IPS-11a (cell line): Measurements from ENCODE around the gene SCT.

Experiments used
- H3K4me3 ChIP-seq: one replicate; pipeline ENCODE4 v1.5.1; 2013; ENCODE audit warnings: low read depth, low read length, control low read depth

Gene SCT

DNA sequence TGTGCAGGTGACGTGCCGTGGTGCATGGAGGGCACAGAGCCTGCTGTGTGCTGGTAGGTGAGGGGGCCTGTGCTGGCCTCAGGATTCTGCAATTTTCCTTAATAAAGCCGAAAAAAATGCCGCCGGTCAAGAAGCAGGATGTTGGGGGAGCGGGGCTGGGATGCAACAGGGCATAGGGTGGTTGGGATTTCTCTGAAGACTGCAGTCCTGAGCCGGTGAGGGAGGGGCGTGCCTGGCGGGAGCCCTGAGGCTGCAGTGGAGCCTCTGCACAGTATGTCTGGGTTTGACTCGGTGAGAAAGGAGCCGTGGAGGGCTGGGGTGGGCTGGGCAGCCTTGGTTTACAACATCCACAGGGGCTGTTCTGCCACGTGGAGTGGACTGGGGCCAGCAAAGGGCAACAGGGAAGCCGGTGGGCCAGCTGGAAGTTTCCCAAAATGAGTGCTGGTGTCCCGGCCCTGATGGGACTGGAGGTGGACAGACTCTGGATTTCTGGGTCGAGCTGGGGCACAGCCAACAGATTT lies 3.6 kb downstream of the SCT start:
- no peak overlapping the region for H3K4me3 ChIP-seq

DNA sequence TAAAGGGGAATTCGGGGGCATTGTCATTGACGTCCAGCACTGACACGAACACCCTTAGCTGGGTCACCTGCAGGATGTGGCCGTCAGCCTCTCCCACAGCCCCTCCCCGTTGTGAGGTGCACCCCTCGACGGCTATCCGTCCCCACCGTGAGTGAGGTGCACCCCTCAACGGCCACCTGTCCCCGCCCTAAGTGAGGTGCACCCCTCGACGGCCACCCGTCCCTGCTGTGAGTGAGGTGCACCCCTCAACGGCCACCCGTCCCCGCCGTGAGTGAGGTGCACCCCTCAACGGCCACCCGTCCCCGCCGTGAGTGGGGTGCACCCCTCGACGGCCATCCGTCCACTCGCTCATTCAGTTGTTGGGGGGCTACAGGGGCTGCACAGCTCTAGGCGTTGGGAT lies 5.1 kb downstream of the SCT start:
- H3K4me3 ChIP-seq: no peak overlapping the region

DNA sequence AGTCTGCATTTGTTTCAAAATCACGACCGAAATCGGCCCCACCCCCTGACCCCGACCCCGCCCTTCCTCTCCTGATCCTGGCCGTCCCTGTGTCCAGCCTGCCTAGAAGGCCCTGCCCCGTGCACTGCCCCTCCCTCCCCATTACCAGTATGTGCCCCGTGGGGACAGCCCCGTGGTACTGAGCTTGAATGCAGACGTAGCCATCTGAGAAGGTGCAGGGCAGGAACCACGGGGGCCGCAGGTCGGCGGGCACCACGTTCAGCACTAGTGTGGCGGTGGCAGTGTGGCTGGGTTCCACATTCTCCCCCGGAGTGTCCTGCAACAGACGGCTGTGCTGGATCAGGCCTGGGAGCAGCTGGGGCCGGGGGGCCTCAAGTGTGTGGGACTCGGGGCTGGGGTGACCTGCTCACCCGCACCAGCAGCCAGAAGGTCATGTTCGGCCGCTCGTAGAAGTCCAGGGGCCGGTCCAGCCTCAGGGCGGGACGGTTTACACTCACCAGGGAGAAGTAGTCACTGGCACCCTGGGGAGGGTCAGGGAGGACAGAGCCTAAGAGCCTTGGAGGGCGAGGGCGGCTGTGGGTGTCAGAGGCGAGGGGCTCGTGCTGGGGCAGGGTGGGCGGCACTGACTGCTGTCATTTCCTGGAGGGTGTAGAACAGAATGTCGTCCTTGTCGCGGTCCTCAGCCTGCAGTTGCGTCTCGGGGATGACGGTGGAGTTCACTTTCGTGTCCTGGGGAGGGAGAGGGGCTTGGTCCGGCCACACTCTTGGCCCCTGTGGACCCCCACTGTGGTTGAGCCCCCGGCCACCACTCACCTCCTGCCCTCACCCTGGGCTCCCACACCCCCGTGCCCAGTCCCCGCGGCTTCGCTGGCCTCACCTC lies 5.8 kb downstream of the SCT start:
- no peak overlapping the region for H3K4me3 ChIP-seq

DNA sequence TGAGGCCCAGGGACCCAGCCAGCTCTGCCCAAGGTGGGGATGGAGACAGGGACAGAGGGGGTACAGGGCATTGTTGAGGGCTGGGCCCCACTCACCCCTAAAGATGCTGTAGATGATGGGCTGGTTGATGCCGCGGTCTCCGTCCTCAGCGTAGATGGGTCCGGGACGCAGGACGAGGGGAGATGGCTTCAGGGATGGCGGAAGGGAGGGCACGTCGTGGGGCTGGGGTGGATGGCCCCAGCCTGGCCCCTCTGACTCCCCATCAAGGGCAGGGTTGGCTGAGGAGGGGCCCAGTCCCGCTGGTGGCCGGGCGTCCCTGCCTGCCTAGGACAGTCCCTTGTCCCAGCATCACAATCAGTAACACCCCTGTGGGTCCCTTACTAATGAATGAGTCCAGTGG lies 6.8 kb downstream of the SCT start:
- no peak overlapping the region for H3K4me3 ChIP-seq

DNA sequence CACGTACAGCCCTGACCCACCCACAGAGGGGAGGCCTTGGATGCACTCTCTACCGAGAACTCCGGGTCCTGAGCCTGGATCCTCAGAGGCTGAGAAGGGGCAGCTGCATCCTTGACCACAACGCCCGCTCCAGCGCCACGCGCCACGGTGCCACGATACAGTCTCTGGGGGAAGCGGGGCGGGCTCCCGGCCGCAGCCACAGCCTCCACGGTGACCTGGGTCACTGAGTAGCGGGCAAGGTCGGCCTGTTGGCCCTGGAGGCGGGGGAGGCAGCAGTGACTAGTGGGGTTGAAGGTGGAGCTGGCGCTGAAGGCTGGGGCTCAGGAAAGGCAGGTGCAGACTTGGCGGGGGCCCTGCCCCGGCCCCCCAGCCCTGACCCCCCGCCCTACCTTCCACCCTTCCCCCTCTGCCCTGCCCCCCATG lies 7.3 kb downstream of the SCT start:
- no peak overlapping the region for H3K4me3 ChIP-seq

DNA sequence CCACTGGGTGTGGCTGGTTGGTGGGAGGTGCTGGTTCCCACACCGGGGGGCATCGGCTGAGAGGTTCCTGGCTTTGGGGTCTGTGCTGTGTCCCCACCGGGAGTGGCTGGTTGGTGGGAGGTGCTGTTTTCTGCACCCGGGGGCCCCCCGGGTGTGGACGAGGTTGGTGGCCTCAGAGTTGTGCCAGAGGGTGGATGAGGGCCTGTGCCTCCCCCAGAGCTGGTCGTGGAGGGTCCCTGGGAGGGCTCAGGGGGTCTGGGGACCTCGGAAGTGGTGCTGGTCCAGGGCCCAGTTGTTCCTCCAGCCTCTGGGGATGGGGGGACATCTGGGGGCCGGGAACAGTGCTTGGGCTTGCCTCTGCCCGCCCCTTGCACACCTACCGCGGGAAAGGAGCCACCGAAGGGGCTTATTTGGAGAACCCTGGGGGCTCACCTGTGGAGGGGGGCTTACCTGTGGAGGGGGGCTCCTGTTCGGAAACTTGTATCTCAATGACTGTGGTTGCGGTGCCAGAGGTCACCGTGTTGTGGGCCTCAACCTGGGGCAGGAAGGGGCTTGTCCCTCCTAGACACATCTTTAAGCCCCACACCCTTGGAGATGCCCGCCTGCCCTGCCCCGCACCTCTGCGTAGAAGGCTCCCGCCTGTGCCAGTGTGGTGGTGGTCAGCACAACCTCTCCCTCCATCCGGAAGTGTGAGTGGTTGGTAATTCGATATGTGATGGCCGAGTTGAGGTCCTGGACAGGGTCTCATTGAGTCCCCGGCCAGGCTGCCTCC lies 7.9 kb downstream of the SCT start:
- H3K4me3 ChIP-seq: no peak overlapping the region

DNA sequence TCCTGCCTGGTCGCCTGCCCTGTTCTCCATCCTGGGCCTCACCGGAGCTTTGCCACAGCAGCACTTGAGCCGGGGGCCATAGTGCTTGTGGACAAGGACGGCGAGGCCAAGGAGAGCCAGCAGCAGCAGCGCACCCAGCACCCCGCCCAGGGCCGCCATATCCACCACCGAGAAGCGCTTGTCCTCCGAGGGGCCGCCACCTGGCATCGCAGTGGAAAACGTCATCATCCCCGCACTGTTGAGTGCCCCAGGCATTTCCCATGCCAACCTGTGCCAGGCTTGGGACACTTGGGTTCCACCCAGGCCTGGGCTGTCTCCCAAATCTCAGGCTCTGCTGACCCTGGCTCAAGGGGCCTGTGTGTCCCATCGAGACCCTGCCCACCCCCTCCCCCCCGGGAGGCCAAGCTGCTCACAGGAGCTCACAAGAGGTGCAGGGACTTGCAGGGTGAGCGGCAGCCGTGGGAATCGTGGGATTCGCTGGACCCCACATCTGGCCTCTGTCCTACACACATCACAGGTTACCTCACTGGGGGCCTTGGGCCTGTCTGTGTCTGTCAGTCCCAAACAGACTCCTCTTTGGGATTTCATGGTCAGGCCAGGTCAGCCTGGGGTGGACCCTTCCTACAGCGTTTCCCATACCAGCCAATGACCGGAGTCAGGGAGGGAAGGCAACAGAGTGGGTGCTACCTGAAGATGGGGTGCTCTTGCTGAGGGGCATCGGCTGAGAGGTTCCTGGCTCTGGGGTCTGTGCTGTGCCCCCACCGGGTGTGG lies 8.9 kb downstream of the SCT start:
- no peak overlapping the region for H3K4me3 ChIP-seq

DNA sequence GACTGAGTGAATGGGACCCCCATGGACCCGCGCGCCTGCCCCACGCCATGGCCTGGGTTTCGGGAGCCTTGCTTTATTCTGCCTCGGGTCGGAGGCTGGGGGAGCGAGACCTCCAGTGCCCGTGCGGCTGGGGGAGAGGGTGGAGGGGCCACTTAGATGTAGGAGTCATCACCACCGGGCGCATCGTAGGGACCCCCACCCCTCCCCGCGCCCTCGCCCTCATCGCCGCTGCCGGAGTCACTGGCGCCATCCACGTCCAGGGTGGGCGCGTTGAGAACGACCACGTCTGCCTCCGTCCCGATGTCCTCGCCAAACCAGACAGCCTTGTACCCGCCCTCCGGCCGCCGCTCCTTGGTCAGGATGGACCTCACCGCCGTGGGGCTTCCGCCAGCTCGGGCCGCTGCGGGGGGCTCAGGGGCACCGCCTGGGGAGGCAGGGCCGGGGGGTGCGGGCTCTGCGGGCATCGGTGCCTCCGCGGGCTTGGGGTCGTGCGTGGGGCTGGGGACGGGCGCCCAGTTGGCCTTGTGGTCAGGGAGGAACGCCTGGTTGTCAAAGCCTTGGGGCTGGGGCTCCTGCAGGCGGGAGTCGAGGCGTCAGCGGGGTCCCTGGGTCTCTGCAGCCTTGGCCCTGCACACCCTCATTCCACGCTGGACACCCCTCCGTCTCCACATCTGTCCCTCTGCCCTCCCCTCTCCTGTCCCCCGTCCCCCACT lies 9.6 kb downstream of the SCT start:
- H3K4me3 ChIP-seq: no peak overlapping the region

DNA sequence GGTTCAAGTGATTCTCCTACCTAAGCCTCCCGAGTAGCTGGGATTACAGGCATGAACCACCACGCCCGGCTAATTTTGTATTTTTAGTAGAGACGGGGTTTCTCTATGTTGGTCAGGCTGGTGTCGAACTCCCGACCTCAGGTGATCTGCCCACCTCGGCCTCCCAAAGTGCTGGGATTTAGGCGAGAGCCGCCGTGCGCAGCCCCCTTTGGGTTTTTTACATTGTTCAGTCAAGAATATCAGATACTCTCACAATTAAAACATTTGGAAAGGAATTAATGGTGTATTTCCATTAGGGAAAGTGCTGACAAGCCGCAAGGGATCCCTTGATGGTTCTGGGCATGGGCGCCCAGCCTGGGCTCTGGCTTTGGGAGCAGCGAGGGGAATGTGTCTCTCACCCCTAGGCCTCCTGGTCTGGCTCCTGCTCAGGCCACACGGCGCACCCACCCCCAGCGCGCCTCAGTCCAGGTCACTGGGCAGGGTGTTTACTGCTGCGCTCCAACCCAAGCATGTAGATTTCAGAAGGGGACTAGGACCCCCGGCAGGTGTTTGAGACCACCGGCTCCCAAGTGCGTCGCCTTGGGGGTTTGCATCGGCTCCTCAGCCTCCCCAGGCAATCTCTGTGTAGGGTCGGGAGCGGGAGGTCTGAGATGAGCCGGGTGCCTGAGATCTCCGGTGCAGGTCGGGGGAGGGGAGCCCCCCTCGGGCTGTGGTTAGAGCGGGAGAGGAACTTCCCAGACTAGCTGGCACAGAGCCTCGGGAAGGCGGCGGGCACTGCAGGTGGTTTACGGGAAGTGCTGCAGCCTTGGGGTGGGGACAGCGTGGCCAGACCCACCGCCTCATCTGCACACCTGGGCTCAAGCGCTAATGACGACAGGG lies 10.4 kb downstream of the SCT start:
- H3K4me3 ChIP-seq: no peak overlapping the region

DNA sequence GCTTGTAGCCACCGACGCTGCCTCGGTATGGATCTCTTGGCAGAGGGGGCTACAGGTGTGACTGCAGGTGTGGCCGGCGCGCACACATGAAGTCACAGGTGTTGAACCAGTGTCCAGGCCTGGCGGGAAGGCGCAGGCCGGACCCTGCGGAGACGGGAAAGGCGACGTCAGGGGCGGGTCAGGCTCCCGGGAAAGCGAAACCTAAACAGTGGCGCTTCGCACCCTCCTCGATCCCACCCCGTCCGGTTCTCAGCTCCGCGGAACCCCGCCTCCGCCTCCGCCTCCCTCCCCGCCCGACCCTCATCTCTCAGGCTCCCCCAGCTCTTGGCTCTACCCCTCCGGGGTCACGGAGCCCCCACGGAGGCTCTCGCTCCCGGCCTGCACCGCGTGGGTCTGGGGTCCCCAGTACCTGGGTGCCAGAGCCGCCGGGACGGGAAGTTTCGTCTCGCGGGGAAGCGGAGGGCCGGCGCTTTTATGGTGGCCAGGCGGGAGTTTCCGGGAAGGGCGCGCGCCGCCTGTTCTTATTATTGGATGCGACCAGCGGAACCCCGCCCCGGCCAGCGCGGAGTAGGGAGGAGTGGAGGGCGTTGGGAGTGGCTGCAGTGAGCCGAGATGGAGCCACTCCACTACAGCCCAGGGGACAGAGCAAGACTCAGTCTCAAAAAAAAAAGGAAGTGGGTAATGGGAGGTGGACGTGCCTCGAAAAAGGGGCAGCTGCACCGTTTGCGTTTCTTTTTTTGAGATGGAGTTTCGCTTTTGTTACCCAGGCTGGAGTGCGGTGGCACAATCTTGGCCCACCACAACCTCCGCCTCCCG lies 11.3 kb downstream of the SCT start, which contains the start of gene IRF7:
TSS of gene IRF7 (minus strand) at position 447 of the 816 bp plus-strand sequence. CDS start 586 bp downstream, outside the sequence.
- peak within 1 kb of the TSS; percentile 61 for H3K4me3 ChIP-seq

DNA sequence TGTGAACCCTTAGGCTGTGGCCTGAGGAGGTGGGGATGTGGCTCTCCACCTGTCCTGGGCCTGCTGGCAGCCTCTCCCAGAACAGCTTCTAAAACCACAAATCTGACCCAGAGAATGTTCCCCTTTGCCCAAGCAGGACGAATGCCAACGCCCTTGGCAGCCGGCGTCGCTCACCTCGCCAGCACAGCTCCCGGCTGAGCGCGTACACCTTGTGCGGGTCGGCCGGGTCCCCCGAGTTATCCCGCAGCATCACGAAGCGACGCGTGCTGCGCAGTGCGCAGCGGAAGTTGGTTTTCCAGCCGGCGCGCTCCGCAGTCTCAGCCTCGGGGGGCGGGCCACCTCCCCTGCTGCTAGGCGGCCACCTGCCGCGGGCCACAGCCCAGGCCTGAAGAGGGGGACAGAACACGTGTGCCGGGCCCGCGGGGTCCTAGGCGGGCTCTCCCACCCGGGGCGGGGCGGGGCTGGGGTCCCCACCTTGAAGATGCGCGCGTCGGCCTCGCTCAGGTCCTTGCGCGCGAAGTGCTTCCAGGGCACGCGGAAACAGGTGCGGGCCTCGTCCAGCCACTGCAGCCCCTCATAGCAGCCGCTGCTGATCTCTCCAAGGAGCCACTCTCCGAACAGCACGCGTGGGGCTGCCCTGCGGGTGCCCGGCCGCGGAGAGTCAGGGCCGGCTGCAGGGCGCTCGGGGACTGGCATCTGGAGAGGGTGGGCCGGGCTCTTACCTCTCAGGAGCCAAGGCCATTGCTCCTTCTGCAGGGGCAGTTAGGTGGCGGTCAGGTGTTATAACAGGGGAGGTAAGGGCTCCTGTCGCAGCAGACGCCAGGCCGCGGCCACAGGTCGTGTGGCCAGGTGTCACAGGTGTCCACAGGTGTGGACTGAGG lies 12.1 kb downstream of the SCT start:
- H3K4me3 ChIP-seq: peak overlapping the region; percentile 61

DNA sequence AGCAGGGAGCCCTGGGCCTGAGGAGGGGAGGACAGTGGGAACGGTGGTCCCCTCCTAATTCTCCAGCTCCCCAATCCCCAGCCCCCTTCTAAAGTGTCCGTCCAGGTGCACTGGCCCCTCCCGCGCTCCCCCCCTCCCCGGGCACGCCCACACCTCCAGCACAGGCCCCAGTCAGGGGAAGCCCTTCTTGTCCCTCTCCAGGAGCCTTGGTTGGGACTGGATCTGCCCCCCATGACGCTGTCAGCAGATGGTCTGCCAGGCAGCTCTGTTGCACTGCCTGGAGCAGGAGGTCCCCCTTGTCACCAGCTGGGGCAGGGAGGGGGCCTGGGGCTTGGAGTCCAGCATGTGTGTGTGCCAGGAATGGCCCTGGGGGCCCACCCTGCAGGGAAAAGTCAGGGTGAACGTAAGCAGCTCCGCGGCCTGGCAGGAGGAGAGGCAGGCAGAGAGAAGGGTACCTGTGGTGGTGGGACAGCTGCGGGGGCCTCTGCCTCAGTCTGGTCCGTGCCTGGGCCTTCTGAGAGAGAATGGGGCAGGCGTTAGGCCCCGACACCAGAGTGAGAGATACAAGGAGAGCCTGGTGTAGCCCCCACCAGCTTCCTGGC lies 12.9 kb downstream of the SCT start:
- no peak overlapping the region for H3K4me3 ChIP-seq

DNA sequence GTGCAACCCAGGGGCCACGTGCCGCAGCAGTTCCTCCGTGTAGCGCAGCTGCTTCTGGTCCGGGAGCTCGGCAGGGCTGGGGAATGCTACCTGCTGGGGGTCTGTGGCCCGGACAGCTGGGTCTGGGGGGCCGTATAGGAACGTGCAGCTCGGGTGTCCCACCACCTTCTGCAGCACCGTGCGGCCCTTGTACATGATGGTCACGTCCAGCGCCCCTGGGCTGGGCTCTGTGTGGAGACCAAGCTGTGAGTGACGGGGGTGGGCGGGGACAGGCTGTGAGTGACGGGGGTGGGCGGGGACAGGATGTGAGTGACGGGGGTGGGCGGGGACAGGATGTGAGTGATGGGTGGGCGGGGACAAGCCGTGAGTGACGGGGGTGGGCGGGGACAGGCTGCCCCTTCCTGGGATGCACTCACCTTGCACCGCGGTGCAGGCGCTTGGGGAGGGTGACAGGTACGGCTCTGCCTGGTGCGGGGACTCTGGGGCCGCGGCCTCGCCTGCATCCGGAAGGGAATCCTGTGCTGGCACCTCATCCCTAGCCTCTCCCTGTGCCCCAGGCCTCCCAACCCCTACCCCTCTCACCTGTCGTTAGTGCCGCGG lies 13.5 kb downstream of the SCT start:
- H3K4me3 ChIP-seq: no peak overlapping the region

DNA sequence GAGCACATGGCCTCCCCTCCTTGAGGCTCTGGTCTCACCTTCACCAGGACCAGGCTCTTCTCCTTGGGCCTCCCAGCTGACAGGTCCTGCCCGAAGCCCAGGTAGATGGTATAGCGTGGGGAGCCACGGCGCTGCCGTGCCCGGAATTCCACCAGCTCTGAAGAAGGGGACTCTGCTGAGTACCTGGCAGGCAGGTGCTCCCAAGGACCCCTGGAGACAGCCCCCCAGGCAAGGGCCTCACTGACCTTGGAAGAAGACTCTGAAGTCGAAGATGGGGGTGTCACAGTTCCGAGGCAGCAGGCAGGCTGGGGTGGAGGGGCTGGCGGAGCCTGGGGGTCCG lies 14.1 kb downstream of the SCT start:
- H3K4me3 ChIP-seq: no peak overlapping the region

DNA sequence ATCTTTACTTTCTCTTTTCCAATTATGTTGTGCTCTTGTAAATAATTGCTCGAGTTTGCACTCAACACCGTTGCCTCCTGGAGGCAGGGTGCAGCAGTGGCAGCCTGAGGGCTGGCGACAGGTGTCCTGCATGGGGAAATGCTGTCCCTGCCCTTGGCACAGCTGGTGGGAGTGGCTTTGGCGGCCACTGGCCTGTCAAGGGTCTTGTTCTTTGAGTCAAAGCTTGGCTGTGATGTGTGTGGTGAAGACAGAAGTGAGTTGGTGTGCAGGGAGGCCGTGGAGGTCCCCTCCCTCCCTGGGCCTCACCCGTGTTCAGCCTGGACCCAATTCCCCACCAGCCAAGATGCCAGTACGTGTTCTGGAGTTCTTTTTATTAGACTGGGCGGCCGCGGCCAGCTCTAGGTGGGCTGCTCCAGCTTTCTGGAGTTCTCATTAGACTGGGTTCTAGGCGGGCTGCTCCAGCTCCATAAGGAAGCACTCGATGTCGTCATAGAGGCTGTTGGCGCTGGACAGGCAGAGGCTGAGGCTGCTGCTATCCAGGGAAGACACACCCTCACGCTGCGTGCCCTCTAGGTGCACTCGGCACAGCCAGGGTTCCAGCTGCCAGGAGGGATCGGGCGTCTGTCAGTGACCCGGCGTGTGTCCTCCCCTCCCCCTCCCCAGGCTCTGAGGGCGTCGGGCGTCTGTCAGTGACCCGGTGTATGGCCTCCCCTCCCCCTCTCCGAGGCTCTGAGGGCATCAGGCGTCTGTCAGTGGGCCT lies 14.6 kb downstream of the SCT start:
- H3K4me3 ChIP-seq: no peak overlapping the region
